IPS DF 4.7 (cell line): Measurements from ENCODE around the gene HYKK.
"Not testable (repeated sequence)": the region's sequence is repeated elsewhere in the genome, so short reads cannot be mapped to it uniquely, and the experiment has no call there.

Source experiments
- DNase-seq: peaks from one replicate; pipeline ENCODE4 v3.0.0-alpha.2; 2013; ENCODE audit warnings: low spot score; ENCODE audit errors: extremely low read depth

Gene HYKK

GRCh38 chr15:78540141-78540870 is 32.9 kb downstream of the HYKK start, which contains the start of gene PSMA4:
PSMA4 (plus strand) TSS chr15:78540444; CDS start chr15:78541928, 1,484 bp downstream.
- no peak for DNase-seq

DNA sequence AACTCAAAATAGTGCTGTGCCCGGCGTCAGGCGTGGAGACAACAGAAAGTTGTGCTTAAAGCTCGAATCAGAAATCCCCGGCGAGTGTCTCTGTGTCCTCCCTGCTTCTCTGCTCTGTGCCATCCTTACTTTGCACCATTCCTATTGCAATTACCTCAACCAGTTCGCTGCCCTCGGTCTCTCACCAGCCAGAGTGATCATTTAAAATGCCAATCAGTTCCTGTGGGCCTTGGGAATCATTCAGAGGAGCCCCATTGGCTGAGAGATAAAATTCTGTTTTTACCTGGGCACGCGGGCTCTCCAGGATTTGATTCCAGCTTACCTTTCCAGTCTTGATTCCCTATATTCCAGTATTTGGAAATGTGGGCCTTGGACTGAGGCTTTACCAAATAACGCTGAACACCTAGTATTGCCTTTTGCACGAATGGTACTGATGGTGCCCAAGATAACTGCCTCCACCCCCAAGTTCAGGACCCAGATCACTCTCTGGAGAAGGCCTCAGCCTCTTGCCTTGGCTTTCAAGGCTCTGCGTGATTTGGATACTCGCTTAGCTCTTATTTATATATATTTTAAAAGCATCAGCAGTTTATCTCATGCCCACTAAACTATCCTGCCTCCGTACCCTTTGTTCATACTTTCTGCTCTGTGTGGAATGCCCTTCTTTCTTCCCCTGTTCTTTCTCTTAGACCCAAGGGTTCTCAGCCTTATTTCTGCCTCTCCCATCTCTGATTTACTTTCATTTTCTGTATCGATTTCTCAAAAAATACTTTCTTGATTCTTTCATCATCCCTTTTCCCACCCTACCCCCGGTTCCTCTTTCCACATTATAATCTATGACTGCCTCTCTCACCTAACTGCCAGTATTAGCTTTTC is 33.7 kb downstream of the HYKK start:
- no peak for DNase-seq

- no peak for DNase-seq
These were observed 34.3 kb downstream of the HYKK start for GRCh38 chr15:78541744-78542034.

- no peak for DNase-seq
These were observed 35.3 kb downstream of the HYKK start for GRCh38 chr15:78542647-78543046.

GRCh38 chr15:78550194-78550593 is 42.8 kb downstream of the HYKK start:
- no peak for DNase-seq

DNA sequence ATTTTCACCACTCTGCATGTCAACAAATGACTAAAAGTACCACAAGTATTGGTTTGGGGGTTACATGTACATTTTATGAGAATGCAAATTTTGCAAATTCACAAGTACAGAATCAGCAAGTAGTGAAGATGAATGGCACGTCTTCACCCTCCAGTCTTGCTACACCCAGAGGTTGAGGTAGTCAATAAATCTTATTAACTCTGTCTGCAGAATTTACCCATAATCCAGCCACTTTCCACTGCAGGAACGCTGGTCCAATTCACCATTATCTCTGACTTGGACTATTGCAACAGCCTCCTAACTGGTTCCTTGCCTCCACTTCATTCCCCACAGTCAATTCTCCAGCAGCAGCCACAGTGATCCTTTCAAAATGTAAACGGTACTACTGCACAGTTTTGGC is 43.4 kb downstream of the HYKK start:
- no peak for DNase-seq

- DNase-seq = no peak
These were observed 44.5 kb downstream of the HYKK start for GRCh38 chr15:78551902-78552301.

DNA sequence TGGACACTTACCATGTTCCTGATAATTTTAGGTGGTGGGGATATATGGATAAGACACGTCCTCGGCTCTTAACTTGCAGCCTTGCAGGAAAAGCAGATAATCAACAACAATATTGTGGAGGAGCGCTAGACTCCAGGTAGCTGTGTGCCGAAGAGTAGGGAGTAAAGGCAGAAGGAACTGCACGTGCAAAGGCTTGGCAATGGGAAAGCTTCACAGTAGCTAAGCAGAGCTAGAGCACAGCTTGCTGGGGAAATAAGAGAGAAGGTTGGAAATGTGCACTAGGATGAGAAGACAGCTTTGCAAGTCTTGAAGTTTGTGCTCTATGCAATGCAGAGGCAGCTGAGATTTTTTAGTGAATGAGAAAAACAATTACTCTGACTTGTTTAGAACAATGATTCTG is 45.2 kb downstream of the HYKK start:
- no peak for DNase-seq

- not testable (repeated sequence) for DNase-seq
These were observed 52.8 kb downstream of the HYKK start for GRCh38 chr15:78560201-78560600.

- no peak for DNase-seq
These were observed 54.1 kb downstream of the HYKK start for GRCh38 chr15:78561490-78561889.

DNA sequence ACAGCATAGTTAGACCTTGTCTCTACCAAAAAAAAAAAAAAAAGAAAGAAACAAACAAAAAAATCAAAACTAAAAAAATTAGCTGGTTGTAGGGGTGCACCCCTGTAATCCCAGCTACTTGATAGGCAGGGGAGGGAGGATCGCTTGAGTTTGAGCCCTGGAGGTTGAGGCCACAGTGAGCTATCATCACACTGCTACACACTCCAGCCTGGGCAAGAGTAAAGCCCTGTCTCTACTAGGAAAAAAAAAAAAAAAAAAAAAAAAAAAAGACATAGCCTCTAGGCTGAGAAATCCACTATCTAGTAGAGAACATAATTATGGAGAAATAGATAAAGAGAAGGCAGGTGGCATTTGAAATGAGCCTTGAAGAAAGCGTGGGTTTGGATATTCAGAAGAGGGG is 55.7 kb downstream of the HYKK start:
- no peak for DNase-seq

DNA sequence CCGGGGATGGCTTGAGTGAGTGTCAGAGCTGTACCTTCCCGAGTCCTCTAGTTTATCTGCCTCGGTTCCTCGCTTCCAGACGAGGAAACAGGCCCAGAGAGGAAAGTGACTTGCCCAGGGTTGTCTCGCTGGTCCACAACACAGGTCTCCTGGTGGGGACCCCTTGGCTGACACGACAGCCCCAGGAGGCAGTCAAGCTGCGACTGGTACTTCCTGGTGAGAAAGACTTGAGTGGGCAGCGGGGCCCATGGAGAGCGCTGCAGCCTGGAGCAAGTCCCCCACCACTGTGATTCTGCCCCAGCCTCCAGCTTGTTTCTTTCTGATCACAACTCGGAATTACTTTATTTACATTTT is 57.3 kb downstream of the HYKK start:
- DNase-seq = no peak

DNA sequence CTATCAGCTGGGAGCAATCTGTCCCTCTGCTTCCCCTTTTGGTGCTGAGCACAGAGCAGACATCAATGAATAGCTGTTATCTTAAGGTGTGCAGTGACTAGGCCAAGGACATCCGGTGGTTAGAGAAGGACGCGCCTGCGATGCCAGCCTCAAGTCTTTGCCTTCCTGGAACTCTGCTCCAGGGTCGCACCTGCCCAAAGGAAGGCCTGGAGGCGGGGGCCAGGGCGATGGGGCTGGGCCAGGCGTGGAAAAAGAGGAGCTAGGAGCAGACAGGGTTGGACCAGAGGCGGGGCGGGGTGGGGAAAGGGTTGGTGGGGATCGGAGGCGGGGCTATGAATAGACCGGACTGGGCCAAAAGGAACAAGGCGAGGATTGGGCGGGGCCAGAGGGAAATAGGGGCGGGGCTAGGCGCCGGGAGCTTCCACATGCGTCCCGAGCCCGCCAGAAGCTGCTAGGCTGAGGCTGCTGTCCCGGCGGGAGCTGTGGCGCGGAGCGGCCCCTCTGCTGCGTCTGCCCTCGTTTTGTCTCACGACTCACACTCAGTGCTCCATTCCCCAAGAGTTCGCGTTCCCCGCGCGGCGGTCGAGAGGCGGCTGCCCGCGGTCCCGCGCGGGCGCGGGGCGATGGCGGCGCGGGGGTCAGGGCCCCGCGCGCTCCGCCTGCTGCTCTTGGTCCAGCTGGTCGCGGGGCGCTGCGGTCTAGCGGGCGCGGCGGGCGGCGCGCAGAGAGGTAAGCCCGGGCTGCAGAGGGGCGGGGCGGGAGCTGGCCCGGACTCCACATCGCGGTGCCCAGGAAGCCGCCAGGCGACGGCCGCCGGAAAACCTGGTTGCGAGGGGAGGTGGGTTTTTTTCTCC is 57.9 kb downstream of the HYKK start, which contains the start of gene CHRNA5:
Gene CHRNA5 (plus strand): TSS at position 424 of the 854 bp plus-strand sequence. CDS start 200 bp downstream, at position 624.
- DNase-seq = peak; percentile 78

GRCh38 chr15:78565951-78566774 is 58.8 kb downstream of the HYKK start:
- no peak for DNase-seq

- no peak for DNase-seq
These were observed 60.2 kb downstream of the HYKK start for GRCh38 chr15:78567531-78567930.

- DNase-seq = no peak
These were observed 63.3 kb downstream of the HYKK start for GRCh38 chr15:78570710-78571109.

GRCh38 chr15:78571382-78571781 is 64.0 kb downstream of the HYKK start:
- DNase-seq = no peak

GRCh38 chr15:78573416-78573815 is 66.0 kb downstream of the HYKK start:
- no peak for DNase-seq

GRCh38 chr15:78574944-78575343 is 67.6 kb downstream of the HYKK start:
- no peak for DNase-seq
